ENCODE measurements around the gene LYPD6B.

LYPD6B gene

DNA sequence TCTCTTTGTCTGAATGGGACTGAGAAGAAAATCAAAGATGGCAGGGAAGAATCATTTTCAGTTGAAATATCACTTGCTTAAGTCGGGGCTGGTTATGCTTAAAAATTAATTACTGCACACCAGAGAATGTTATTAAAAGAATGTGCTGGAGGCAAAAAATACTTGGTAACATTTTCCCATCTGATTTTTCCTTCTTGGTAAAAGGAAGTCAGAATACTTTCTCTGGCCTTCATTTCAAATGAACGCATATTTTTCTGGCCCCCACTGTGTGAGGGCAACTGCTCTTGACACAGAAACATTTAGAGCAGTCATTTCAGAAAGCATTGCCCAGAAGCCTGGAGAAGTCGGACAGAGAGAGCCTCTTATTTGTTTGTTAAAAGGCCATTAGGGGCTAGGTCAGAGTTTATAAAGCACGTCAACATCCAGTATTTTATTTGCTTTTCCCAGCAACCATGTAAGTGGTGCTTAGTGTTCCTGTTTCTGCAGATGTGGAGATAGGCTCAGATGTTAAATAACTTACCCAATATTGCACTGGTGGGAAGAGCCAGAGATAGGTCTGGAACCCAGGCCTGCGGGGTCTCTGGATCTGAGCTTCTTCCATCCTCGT is 32.9 kb upstream of the LYPD6B start:
- no peak overlapping the region for H2AFZ ChIP-seq (ENCODE audit: low read length)
- H3K4me1 ChIP-seq (ENCODE audit: low read length) = no peaks in the 10 kb centered on the region
- no peak overlapping the region for H3K27ac ChIP-seq (ENCODE audit: low read length)
- no peaks in the 10 kb centered on the region for H3K9me3 ChIP-seq (replicated peaks; ENCODE audit: insufficient read depth, low read length)
- H3K36me3 ChIP-seq (replicated peaks; ENCODE audit: insufficient read depth, low read length) = no peaks in the 10 kb centered on the region
- no peak overlapping the region for H3K4me3 ChIP-seq (ENCODE audit: low read length)
- no peak for DNase-seq
- no peak overlapping the region for H3K9ac ChIP-seq (ENCODE audit: low read length)
- no peak for TF ChIP-seq EZH2phosphoT487 (IDR thresholded peaks at IDR 0.05; ENCODE audit: low read length)
- no peak for TF ChIP-seq CTCF (IDR thresholded peaks at IDR 0.05; ENCODE audit: low read length)
- no peak for TF ChIP-seq EZH2 (optimal IDR thresholded peaks at IDR 0.05; ENCODE audit: low read depth, low read length)
- H4K20me1 ChIP-seq (ENCODE audit: insufficient read depth, low read length) = no peaks in the 10 kb centered on the region
- H3K79me2 ChIP-seq (ENCODE audit: low read length) = no peaks in the 10 kb centered on the region
- H3K4me2 ChIP-seq (ENCODE audit: low read depth, low read length) = no peak overlapping the region
- H3K27me3 ChIP-seq (replicated peaks; ENCODE audit: insufficient read depth, low read length) = no peaks in the 10 kb centered on the region
- H3F3A ChIP-seq (ENCODE audit: insufficient read depth, low read length) = no peaks in the 10 kb centered on the region
- no peaks in the 10 kb centered on the region for H3K9me2 ChIP-seq (replicated peaks; ENCODE audit: insufficient read depth, low read length)

- Histone ChIP-seq H2AFZ (ENCODE audit: low read length) (no peak overlapping the region), H3K9me2 (replicated peaks; ENCODE audit: insufficient read depth, low read length) (no peaks in the 10 kb centered on the region), H3K4me3 (ENCODE audit: low read length) (no peak overlapping the region), H3F3A (ENCODE audit: insufficient read depth, low read length) (no peaks in the 10 kb centered on the region), H3K9me3 (replicated peaks; ENCODE audit: insufficient read depth, low read length) (no peaks in the 10 kb centered on the region), H3K9ac (ENCODE audit: low read length) (no peak overlapping the region), H3K27me3 (replicated peaks; ENCODE audit: insufficient read depth, low read length) (no peaks in the 10 kb centered on the region), H3K4me1 (ENCODE audit: low read length) (no peaks in the 10 kb centered on the region), H3K79me2 (ENCODE audit: low read length) (no peaks in the 10 kb centered on the region), H3K4me2 (ENCODE audit: low read depth, low read length) (no peak overlapping the region), H3K36me3 (replicated peaks; ENCODE audit: insufficient read depth, low read length) (no peaks in the 10 kb centered on the region), H3K27ac (ENCODE audit: low read length) (no peak overlapping the region), H4K20me1 (ENCODE audit: insufficient read depth, low read length) (no peaks in the 10 kb centered on the region)
- TF ChIP-seq EZH2 (optimal IDR thresholded peaks at IDR 0.05; ENCODE audit: low read depth, low read length) (no peak), EZH2phosphoT487 (IDR thresholded peaks at IDR 0.05; ENCODE audit: low read length) (no peak), CTCF (IDR thresholded peaks at IDR 0.05; ENCODE audit: low read length) (no peak)
- DNase-seq = no peak
Observed at GRCh38 chr2:149006883-149007543, 31.5 kb upstream of the LYPD6B start.

DNA sequence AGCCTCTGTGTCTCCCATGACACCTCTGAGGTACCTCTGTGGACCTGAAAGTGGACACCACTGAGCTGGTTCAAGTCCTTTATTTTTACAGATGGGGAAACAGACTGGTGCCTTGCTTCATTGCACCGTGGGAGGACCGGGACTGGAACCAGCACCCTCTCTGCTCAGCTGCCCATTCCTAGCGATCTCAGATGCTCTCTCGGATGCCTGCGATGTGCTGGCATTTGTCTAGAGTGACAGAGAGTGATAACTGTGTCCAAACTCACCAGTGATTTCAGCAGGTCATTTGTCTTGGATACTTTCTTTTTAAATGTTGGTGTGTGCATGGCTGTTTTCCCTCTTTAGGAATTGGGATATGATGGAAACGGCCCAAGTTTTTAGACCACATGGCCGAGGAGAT is 30.1 kb upstream of the LYPD6B start:
- no peaks in the 10 kb centered on the region for H3K79me2 ChIP-seq (ENCODE audit: low read length)
- H3K27ac ChIP-seq (ENCODE audit: low read length) = no peak overlapping the region
- H3K4me3 ChIP-seq (ENCODE audit: low read length) = no peak overlapping the region
- no peak for TF ChIP-seq EZH2 (optimal IDR thresholded peaks at IDR 0.05; ENCODE audit: low read depth, low read length)
- TF ChIP-seq EZH2phosphoT487 (IDR thresholded peaks at IDR 0.05; ENCODE audit: low read length) = no peak
- TF ChIP-seq CTCF (IDR thresholded peaks at IDR 0.05; ENCODE audit: low read length) = no peak
- H3K27me3 ChIP-seq (replicated peaks; ENCODE audit: insufficient read depth, low read length) = no peaks in the 10 kb centered on the region
- H3K36me3 ChIP-seq (replicated peaks; ENCODE audit: insufficient read depth, low read length) = no peaks in the 10 kb centered on the region
- no peak overlapping the region for H3K4me2 ChIP-seq (ENCODE audit: low read depth, low read length)
- no peak overlapping the region for H3K9ac ChIP-seq (ENCODE audit: low read length)
- H4K20me1 ChIP-seq (ENCODE audit: insufficient read depth, low read length) = no peaks in the 10 kb centered on the region
- no peaks in the 10 kb centered on the region for H3K9me3 ChIP-seq (replicated peaks; ENCODE audit: insufficient read depth, low read length)
- H3K9me2 ChIP-seq (replicated peaks; ENCODE audit: insufficient read depth, low read length) = no peaks in the 10 kb centered on the region
- H3K4me1 ChIP-seq (ENCODE audit: low read length) = peaks cover 6% of the 10 kb centered on the region
- H2AFZ ChIP-seq (ENCODE audit: low read length) = no peak overlapping the region
- no peaks in the 10 kb centered on the region for H3F3A ChIP-seq (ENCODE audit: insufficient read depth, low read length)
- no peak for DNase-seq
